ENCODE data around the gene TAPBP. TPM values are rescaled to one million over a fixed set of nuclear protein-coding genes. Genes with fewer than 3 reads are reported as not detected.
"Not testable (repeated sequence)": the region's sequence is repeated elsewhere in the genome, so short reads cannot be mapped to it uniquely, and the experiment has no call there.

Gene TAPBP
- total and polyA plus RNA-seq, 2 donors from 2014 or later: 53.5 to 217 TPM

DNA sequence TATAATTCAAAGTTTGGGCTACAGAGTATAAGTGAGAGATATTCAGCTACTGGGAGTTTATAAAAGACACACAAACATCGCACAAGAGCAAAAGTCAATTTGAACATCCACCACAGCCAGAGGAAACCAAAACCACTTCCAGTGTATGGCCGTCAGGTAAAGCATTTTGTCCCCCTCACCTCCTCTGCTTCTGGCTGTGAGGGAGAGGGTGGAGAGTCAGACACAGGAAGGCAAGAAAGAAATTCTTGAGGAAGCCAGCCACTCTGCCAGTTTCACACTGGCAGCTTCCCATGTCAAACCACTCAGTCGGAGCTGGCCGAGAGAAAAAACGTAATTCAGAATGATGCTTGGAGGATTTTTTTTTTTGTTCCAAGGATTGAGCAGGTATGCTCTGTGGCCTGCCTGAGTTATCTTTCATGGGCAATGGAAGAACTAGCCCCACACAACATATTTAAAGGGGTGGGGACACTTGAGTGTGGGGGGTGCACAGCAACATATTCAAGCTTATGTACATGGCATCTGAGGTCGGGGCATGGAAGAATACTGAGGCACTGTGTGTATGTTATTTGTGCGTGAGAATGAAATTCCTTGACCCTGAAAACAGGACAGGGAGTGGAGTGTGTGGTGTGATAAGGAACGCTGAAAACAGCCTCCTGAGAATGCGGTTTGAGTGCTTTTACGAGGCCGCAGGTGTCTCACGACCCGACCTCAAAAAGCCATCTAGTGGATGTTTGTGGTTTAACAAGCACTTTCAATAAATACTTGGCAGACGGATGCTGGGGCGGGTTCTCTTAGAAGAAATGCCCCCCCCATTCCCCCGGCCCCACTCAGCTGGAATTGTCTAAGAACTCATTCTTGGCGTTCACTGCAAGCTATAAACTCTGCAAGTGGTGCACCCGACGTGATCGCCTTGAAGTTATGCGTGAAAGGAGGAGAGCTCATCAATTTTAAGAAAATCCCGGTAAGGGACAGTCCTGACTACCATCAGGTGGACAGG is 31.1 kb upstream of the TAPBP start:
- TF ChIP-seq, protein P1, sequence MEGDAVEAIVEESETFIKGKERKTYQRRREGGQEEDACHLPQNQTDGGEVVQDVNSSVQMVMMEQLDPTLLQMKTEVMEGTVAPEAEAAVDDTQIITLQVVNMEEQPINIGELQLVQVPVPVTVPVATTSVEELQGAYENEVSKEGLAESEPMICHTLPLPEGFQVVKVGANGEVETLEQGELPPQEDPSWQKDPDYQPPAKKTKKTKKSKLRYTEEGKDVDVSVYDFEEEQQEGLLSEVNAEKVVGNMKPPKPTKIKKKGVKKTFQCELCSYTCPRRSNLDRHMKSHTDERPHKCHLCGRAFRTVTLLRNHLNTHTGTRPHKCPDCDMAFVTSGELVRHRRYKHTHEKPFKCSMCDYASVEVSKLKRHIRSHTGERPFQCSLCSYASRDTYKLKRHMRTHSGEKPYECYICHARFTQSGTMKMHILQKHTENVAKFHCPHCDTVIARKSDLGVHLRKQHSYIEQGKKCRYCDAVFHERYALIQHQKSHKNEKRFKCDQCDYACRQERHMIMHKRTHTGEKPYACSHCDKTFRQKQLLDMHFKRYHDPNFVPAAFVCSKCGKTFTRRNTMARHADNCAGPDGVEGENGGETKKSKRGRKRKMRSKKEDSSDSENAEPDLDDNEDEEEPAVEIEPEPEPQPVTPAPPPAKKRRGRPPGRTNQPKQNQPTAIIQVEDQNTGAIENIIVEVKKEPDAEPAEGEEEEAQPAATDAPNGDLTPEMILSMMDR (IDR thresholded peaks at IDR 0.05; ENCODE audit: borderline replicate concordance, extremely low read depth, insufficient read depth): peak; percentile 66
- Histone ChIP-seq H3K27ac (ENCODE audit: low read depth in 2 of 2, low read length in 2 of 2) (peak overlapping the region in 1 of 2 donors; percentile 36), H3K9ac (ENCODE audit: low read length in 3 of 3) (peak overlapping the region in 1 of 3 donors; percentile 51), H3K4me1 (ENCODE audit: control insufficient read depth in 2 of 3, insufficient read depth in 2 of 3, low read depth in 1 of 3, low read length in 3 of 3) (peaks cover 0 to 4% (median 0%) of the 10 kb centered on the region in 3 donors), H3K9me3 (ENCODE audit: control insufficient read depth in 2 of 3, insufficient read depth in 1 of 3, low read length in 3 of 3) (no peaks in the 10 kb centered on the region), H3K27me3 (ENCODE audit: control insufficient read depth, insufficient read depth, low read length) (no peaks in the 10 kb centered on the region), H3K36me3 (ENCODE audit: control insufficient read depth in 2 of 3, insufficient read depth in 3 of 3, low read length in 3 of 3) (no peaks in the 10 kb centered on the region), H3K4me3 (ENCODE audit: low read length in 3 of 3) (peak overlapping the region in 1 of 3 donors; percentile 29)
- intact Hi-C loops (cut with DNase I): no loop called here
- no peak for FAIRE-seq
- DNase-seq: peak in 4 of 5 donors; percentile 42 to 89 (median 71)

DNA sequence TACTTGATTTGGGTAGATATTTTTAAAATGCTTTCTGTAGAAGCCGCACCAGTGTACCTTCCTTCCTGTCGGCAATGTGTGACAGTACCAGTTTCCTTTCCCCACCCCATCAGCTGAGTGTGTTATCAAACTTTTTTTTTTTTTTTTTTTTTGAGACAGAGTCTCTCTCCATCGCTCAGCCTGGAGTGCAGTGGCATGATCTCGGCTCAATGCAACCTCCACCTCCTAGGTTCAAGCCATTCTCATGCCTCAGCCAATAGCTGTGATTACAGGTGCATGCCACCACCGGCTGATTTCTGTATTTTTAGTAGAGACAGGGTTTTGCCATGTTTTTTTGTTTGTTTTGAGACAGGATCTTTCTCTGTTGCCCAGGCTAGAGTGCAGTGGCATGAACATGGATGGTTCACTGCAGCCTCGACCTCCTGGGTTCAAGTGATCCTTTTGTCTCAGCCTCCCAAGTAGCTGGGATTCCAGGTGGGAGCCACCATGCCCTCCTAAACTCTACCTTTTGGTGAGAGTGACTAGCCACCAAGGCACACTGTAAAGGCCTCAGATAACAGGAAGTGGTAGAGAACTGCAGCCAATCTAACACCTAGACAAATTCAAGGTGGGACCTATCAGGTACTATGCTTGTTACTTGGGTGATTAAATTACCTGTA is 30.2 kb upstream of the TAPBP start:
- FAIRE-seq: no peak
- TF ChIP-seq, protein P1 (IDR thresholded peaks at IDR 0.05; ENCODE audit: borderline replicate concordance, extremely low read depth, insufficient read depth): no peak

DNA sequence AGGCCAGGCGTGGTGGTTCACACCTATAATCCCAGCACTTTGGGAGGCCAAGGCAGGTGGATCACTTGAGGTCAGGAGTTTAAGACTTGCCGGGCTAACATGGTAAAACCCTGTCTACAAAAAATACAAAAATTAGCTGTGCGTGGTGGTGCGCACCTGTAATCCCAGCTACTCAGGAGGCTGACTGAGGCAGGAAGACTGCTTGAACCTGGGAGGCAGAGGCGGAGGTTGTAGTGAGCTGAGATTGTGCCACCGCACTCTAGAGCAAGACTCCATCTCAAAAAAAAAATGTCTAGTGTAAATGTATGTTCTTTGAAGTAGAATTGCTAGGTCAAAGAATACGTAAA is 29.7 kb upstream of the TAPBP start:
- DNase-seq; H3K36me3 ChIP-seq (ENCODE audit: control insufficient read depth in 2 of 3, insufficient read depth in 3 of 3, low read length in 3 of 3); H3K9me3 ChIP-seq (ENCODE audit: control insufficient read depth in 2 of 3, insufficient read depth in 1 of 3, low read length in 3 of 3); FAIRE-seq; H3K4me3 ChIP-seq (ENCODE audit: low read length in 3 of 3); H3K4me1 ChIP-seq (ENCODE audit: control insufficient read depth in 2 of 3, insufficient read depth in 2 of 3, low read depth in 1 of 3, low read length in 3 of 3); H3K9ac ChIP-seq (ENCODE audit: low read length in 3 of 3); H3K27ac ChIP-seq (ENCODE audit: low read depth in 2 of 2, low read length in 2 of 2); intact Hi-C loops (cut with DNase I); H3K27me3 ChIP-seq (ENCODE audit: control insufficient read depth, insufficient read depth, low read length): not testable (repeated sequence)

More for the DNA sequence above, 30.2 kb upstream of the TAPBP start:
- H3K36me3 ChIP-seq (ENCODE audit: control insufficient read depth in 2 of 3, insufficient read depth in 3 of 3, low read length in 3 of 3): no peaks in the 10 kb centered on the region
- intact Hi-C loops (cut with DNase I): no loop called here
- H3K9me3 ChIP-seq (ENCODE audit: control insufficient read depth in 2 of 3, insufficient read depth in 1 of 3, low read length in 3 of 3): no peaks in the 10 kb centered on the region
- H3K27ac ChIP-seq (ENCODE audit: low read depth in 2 of 2, low read length in 2 of 2): no peak overlapping the region
- no peaks in the 10 kb centered on the region for H3K27me3 ChIP-seq (ENCODE audit: control insufficient read depth, insufficient read depth, low read length)
- DNase-seq: no peak
- no peak overlapping the region for H3K4me3 ChIP-seq (ENCODE audit: low read length in 3 of 3)
- H3K9ac ChIP-seq (ENCODE audit: low read length in 3 of 3): no peak overlapping the region
- peaks cover 0 to 4% (median 0%) of the 10 kb centered on the region in 3 donors for H3K4me1 ChIP-seq (ENCODE audit: control insufficient read depth in 2 of 3, insufficient read depth in 2 of 3, low read depth in 1 of 3, low read length in 3 of 3)

DNA sequence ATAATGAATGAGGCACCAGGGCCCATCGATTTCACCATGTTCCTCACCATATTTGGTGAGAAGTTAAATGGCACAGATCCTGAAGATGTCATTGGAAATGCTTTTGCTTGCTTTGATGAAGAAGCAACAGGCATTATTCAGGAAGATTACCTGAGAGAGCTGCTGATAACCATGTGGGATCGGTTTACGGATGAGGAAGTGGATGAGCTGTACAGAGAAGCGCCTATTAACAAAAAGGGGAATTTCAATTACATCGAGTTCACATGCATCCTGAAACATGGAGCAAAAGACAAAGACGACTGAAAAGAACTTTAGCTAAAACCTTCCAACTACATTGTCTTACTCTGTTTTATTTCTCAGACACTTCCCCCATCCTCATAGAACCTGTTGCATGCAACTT is 25.3 kb upstream of the TAPBP start:
- FAIRE-seq: no peak
- intact Hi-C loops (cut with DNase I): no loop called here
- H3K9ac ChIP-seq (ENCODE audit: low read length in 3 of 3): no peak overlapping the region
- H3K9me3 ChIP-seq (ENCODE audit: control insufficient read depth in 2 of 3, insufficient read depth in 1 of 3, low read length in 3 of 3): no peaks in the 10 kb centered on the region
- no peak overlapping the region for H3K4me3 ChIP-seq (ENCODE audit: low read length in 3 of 3)
- H3K4me1 ChIP-seq (ENCODE audit: control insufficient read depth in 2 of 3, insufficient read depth in 2 of 3, low read depth in 1 of 3, low read length in 3 of 3): no peaks in the 10 kb centered on the region
- DNase-seq: no peak
- no peaks in the 10 kb centered on the region for H3K27me3 ChIP-seq (ENCODE audit: control insufficient read depth, insufficient read depth, low read length)
- TF ChIP-seq, protein P1 (IDR thresholded peaks at IDR 0.05; ENCODE audit: borderline replicate concordance, extremely low read depth, insufficient read depth): no peak
- no peak overlapping the region for H3K27ac ChIP-seq (ENCODE audit: low read depth in 2 of 2, low read length in 2 of 2)
- H3K36me3 ChIP-seq (ENCODE audit: control insufficient read depth in 2 of 3, insufficient read depth in 3 of 3, low read length in 3 of 3): no peaks in the 10 kb centered on the region
